Heart left ventricle (tissue), 16 donors: Measurements from ENCODE around the gene MCC. TPM values are rescaled to one million over a fixed set of nuclear protein-coding genes. Genes with fewer than 3 reads are reported as not detected.

ENCODE experiments used
- ATAC-seq, 4 donors: fragments of 200-7000 bp; cut with Tn5 transposase; one replicate each; pipeline ENCODE4 v1.9.1; 2020 to 2022; ENCODE audit warnings: moderate library complexity in 4 of 4, mild to moderate bottlenecking in 3 of 4, moderate number of reproducible peaks in 1 of 4
- DNase-seq, 5 donors: peaks; one replicate each; pipeline ENCODE4 v3.0.0-alpha.2; 2020
- H3K27ac ChIP-seq, 12 donors: fragments of 200-600 bp; sonication (generic) in 4 of 12; one replicate each; pipeline versions ENCODE4 v1.5.0 to v1.8.0; 2016 to 2022; ENCODE audit warnings: mild to moderate bottlenecking in 2 of 12
- H3K27me3 ChIP-seq, 9 donors: fragments of 200-600 bp; sonication (generic) in 2 of 9; one replicate each; pipeline versions ENCODE4 v1.5.1 to v1.8.0; 2016 to 2022; ENCODE audit warnings: mild to moderate bottlenecking in 3 of 9
- H3K36me3 ChIP-seq, 9 donors: fragments of 200-600 bp; sonication (generic) in 2 of 9; one replicate each; pipeline versions ENCODE4 v1.5.0 to v1.8.0; 2018 to 2022; ENCODE audit warnings: mild to moderate bottlenecking in 2 of 9
- H3K4me1 ChIP-seq, 12 donors: fragments of 200-600 bp; sonication (generic) in 4 of 12; one replicate each; pipeline versions ENCODE4 v1.5.0 to v1.8.0; 2016 to 2022; ENCODE audit warnings: mild to moderate bottlenecking in 3 of 12
- H3K4me3 ChIP-seq, 12 donors: fragments of 200-600 bp; sonication (generic) in 4 of 12; one replicate each; pipeline versions ENCODE4 v1.5.0 to v1.8.0; 2017 to 2022; ENCODE audit warnings: mild to moderate bottlenecking in 9 of 12, moderate library complexity in 4 of 12
- H3K9me3 ChIP-seq, 12 donors: fragments of 200-600 bp; sonication (generic) in 4 of 12; one replicate each; pipeline versions ENCODE4 v1.5.0 to v1.8.0; 2016 to 2022; ENCODE audit warnings: mild to moderate bottlenecking in 1 of 12
- CTCF ChIP-seq, 12 donors: fragments of 200-600 bp; sonication (generic) in 4 of 12; IDR thresholded peaks; one replicate each; pipeline versions ENCODE4 v1.5.0 to v1.8.0; 2018 to 2022; ENCODE audit warnings: antibody characterized with exemption in 12 of 12, mild to moderate bottlenecking in 5 of 12
- POLR2A ChIP-seq, 2 donors: fragments of 450-650 bp; IDR thresholded peaks; one replicate each; pipeline ENCODE4 v1.6.1; 2017; ENCODE audit warnings: antibody characterized with exemption in 2 of 2, mild to moderate bottlenecking in 2 of 2, moderate library complexity in 2 of 2
- WGBS, 4 donors: extraction: QIAGEN DNeasy Blood & Tissue Kit in 2 of 4; methylation state at CpG; one replicate each; pipeline versions ENCODE4 v1.1.5 to v1.1.7; 2013 to 2018; 5-methylcytosine and 5-hydroxymethylcytosine counted together
- intact Hi-C, 10 donors: fragments of 100-400 bp; cut with DNase I; formaldehyde crosslinking; loops; one replicate each; pipeline versions ENCODE4 v1.11.1 to v1.14.2; 2022
- polyA plus RNA-seq, 2 donors: library from polyadenylated mRNA; stranded (reverse); fragments of 200-250 nt; gene quantifications; one replicate each; pipeline ENCODE4 v1.2.3, GENCODE V29; 2013
- total RNA-seq, 9 donors: library from RNA; depleted of rRNA in 2 of 9; stranded (reverse); fragments of >200 nt in 2 of 9; fragmentation: NEBNext Ultra II Directional in 3 of 9; extraction: Animal tissue kit (Norgen Biotek cat#: 25700) in 3 of 9; gene quantifications; one replicate each; pipeline versions ENCODE4 v1.1.0 to v1.2.4, GENCODE V29; 2016 to 2023
- donor health status: ischemic (EF 13 %, LVEDD 7.1; RV severe dilation, severe dysfunction).
- donor health status: healthy with polysubstance abuse.
- donor health status: DM: no; HTN: yes; CAD: no.
- donor health status: DM: no; HTN: no; CAD: no.
- donor health status: ischemic (EF 25% LVEDD 6.9; RV normal size, moderate dysfunction).
- donor health status: ischemic (EF 25% LVEDD 5.7; RV mildly dilated, moderate dysfunction).
- donor health status: healthy.
- donor health status: DM: yes; HTN: yes; CAD: no.
- donor health status: ischemic (EF 35%, LVEDD 5.7; RV mildly dilated, moderate dysfunction).
- donor health status: nonischemic (EF 11% LVEDD 7.7; RV severe dilation, severe dysfunction).
- donor health status: DM: yes; HTN: yes; CAD: no.
- donor health status: PGD.
- donor health status: ischemic (EF 29% LVEDD 5.4; RV normal size, mild dysfunction).
- donor health status: nonischemic (EF 23%, LVEDD 6.1; RV moderate dilation, normal function).

MCC gene
- total and polyA plus RNA-seq, 11 donors = 6.1 to 33.8 (median 24.3) TPM

- Histone ChIP-seq H3K4me1 (peaks cover 0 to 56% (median 19%) of the 10 kb centered on the region in 12 donors), H3K27me3 (no peaks in the 10 kb centered on the region), H3K36me3 (peaks cover 0 to 61% (median 16%) of the 10 kb centered on the region in 9 donors), H3K4me3 (no peak overlapping the region), H3K27ac (no peak overlapping the region), H3K9me3 (no peaks in the 10 kb centered on the region)
- TF ChIP-seq CTCF (IDR thresholded peaks at IDR 0.05) = no peak
- no peak for TF ChIP-seq POLR2A (IDR thresholded peaks at IDR 0.05)
- no peak for ATAC-seq
- DNase-seq = no peak
- intact Hi-C loops = loop anchor here in 2 of 10 donors (5.0 kb wide), 2 partner anchors 272 to 277 kb away; no protein-coding TSS in a partner anchor
- 92 to 97% (median 96%) methylated on average over 6 to 11 of the region's 11 CpGs for WGBS, 4 donors
Measured at GRCh38 chr5:113054899-113055298, 433.4 kb downstream of the MCC start.

- no peak overlapping the region for H3K4me3 ChIP-seq
- H3K36me3 ChIP-seq = peaks cover 0 to 69% (median 27%) of the 10 kb centered on the region in 9 donors
- H3K27ac ChIP-seq = no peak overlapping the region
- TF ChIP-seq POLR2A (IDR thresholded peaks at IDR 0.05) = no peak
- no peak for TF ChIP-seq CTCF (IDR thresholded peaks at IDR 0.05)
- peaks cover 0 to 46% (median 14%) of the 10 kb centered on the region in 12 donors for H3K4me1 ChIP-seq
- WGBS, 4 donors = 84 to 89% (median 87%) methylated on average over 9 of the region's 9 CpGs
- no peaks in the 10 kb centered on the region for H3K9me3 ChIP-seq
- peak in 1 of 4 donors; percentile 15 for ATAC-seq
- no peak for DNase-seq
- intact Hi-C loops = loop anchor here in 2 of 10 donors (5.0 kb wide), 2 partner anchors 274 to 279 kb away; no protein-coding TSS in a partner anchor
- H3K27me3 ChIP-seq = no peaks in the 10 kb centered on the region
Measured at GRCh38 chr5:113053511-113053995, 434.7 kb downstream of the MCC start.

- intact Hi-C loops = loop anchor here in 2 of 10 donors (5.0 kb wide), 2 partner anchors 275 to 280 kb away; no protein-coding TSS in a partner anchor
- Histone ChIP-seq H3K27me3 (no peaks in the 10 kb centered on the region), H3K27ac (peak overlapping the region in 1 of 12 donors; percentile 87), H3K4me1 (peaks cover 0 to 54% (median 11%) of the 10 kb centered on the region in 12 donors), H3K4me3 (no peak overlapping the region), H3K9me3 (no peaks in the 10 kb centered on the region), H3K36me3 (peaks cover 0 to 77% (median 38%) of the 10 kb centered on the region in 9 donors)
- TF ChIP-seq CTCF (IDR thresholded peaks at IDR 0.05) (no peak), POLR2A (IDR thresholded peaks at IDR 0.05) (no peak)
- ATAC-seq (peak in 1 of 4 donors; percentile 15), DNase-seq (no peak)
- 81 to 86% (median 84%) methylated on average over 10 of the region's 10 CpGs for WGBS, 4 donors
Measured at GRCh38 chr5:113052041-113052795, 436.0 kb downstream of the MCC start.

- Histone ChIP-seq H3K27ac (peak overlapping the region in 6 of 12 donors; percentile 33 to 87 (median 46)), H3K27me3 (no peaks in the 10 kb centered on the region), H3K4me3 (no peak overlapping the region), H3K36me3 (peaks cover 0 to 74% (median 41%) of the 10 kb centered on the region in 9 donors), H3K4me1 (peaks cover 0 to 59% (median 11%) of the 10 kb centered on the region in 12 donors), H3K9me3 (no peaks in the 10 kb centered on the region)
- peak; percentile 23 to 64 (median 57) for ATAC-seq
- intact Hi-C loops = loop anchor here in 2 of 10 donors (5.0 kb wide), 2 partner anchors 276 to 281 kb away; no protein-coding TSS in a partner anchor
- peak in 1 of 5 donors; percentile 36 for DNase-seq
- no peak for TF ChIP-seq CTCF (IDR thresholded peaks at IDR 0.05)
- no peak for TF ChIP-seq POLR2A (IDR thresholded peaks at IDR 0.05)
- 37 to 50% (median 41%) methylated on average over 9 of the region's 9 CpGs for WGBS, 4 donors
Measured at GRCh38 chr5:113050721-113051382, 437.4 kb downstream of the MCC start.
